Astrocyte (in vitro differentiated cells and primary cell): ENCODE data around the gene CD300LF.

Experiments
- CTCF ChIP-seq: IDR thresholded peaks from 2 replicates; pipeline ENCODE4 v1.5.1; 2011; ENCODE audit warnings: low read depth, mild to moderate bottlenecking, inconsistent platforms, low read length, moderate library complexity; ENCODE audit not compliant: insufficient read depth
- EZH2 ChIP-seq: IDR thresholded peaks from 2 replicates; pipeline ENCODE4 v1.6.1; 2012; ENCODE audit warnings: mild to moderate bottlenecking, low read length, inconsistent platforms; ENCODE audit not compliant: insufficient read depth

DNA sequence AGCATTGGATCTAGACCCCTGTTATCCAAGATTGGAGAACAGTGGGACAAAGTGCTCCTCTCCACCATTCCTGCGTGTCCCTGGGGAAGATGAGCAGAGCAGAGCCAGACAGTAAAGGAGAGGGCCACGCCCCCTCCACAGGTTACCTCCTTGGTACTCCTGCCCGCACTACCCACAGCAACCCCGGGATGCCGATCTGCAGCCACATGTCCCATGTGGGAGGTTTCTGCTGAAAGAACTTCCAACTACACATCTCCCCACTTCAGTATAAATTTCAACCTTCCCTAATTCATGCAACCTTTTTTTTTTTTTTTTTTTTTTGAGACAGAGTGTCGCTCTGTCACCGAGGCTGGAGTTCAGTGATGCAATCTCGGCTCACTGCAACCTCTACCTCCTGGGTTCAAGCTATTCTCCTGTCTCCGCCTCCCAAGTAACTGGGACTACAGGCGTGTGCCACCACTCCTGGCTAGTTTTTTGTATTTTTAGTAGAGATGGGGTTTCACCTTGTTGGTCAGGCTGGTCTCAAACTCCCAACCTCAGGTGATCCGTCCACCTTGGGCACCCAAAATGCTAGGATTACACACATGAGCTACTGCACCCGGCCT is 26.6 kb upstream of the CD300LF start:
- TF ChIP-seq EZH2 (no peak), CTCF (no peak)
